ENCODE data around the gene ANKRD44. TPM values are rescaled to one million over a fixed set of nuclear protein-coding genes. Genes with fewer than 3 reads are reported as not detected.
A peak's percentile ranks its signal among the peaks of the same experiment; 100 is the strongest.
"Not testable (repeated sequence)": the region's sequence is repeated elsewhere in the genome, so short reads cannot be mapped to it uniquely, and the experiment has no call there.

Gene ANKRD44
- total RNA-seq, 2 experiments from 2014 or later = 214 to 246 TPM

DNA sequence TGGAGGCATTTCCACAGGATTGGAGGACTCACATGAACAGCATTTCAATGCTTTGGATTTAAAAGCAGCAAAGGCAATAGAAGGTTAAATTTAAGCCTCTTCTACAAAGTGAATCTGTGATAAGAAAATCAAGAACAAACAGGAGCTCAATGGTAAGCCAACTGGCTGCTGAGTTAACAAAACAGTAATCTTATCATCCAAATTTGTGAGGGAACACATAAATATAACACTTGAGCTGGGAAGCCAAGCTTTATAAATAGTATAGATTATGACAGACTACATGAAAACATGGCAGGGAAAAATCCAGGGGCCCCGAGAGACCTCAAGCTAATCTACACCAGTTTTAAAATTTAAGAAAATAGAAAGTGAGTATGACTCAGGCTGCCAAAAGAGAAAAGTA, 275.6 kb downstream of the ANKRD44 start:
- CTCF ChIA-PET = interaction anchor here (0.8 kb wide), 1 partner anchor 10 kb away, joined by 3 read pairs; no protein-coding TSS in a partner anchor
- H3K27ac Mint-ChIP-seq = no peak overlapping the region
- peaks cover 19% of the 10 kb centered on the region for H3K4me1 Mint-ChIP-seq
- POLR2A ChIA-PET = no interaction called here
- H3K27me3 Mint-ChIP-seq = no peaks in the 10 kb centered on the region
- H3K9me3 Mint-ChIP-seq = peaks cover 13% of the 10 kb centered on the region
- no peak for DNase-seq
- peaks cover 81% of the 10 kb centered on the region for H3K36me3 Mint-ChIP-seq (ENCODE audit: low read depth)
- no peak overlapping the region for H3K4me3 Mint-ChIP-seq

DNA sequence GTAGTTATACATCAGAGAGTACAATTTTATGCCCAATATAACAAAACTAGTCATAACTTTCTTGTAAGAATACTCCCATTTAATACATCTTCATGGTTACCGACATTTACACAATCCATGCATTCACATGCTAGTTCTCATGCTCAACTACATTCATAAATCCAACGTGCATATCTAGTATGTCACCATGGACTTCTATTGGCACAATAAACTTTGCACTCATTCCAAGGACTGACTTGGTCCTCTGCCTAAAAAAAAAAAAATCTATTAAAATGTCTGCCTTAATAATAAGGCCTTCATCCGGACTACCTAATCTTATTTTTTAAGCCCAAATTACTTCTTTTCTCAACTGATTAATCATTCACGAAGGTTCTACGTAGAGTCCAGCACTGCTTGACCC, 276.3 kb downstream of the ANKRD44 start:
- peaks cover 84% of the 10 kb centered on the region for H3K36me3 Mint-ChIP-seq (ENCODE audit: low read depth)
- no peak overlapping the region for H3K4me3 Mint-ChIP-seq
- ChIA-PET CTCF (no interaction called here), POLR2A (no interaction called here)
- H3K4me1 Mint-ChIP-seq = peaks cover 19% of the 10 kb centered on the region
- H3K27ac Mint-ChIP-seq = no peak overlapping the region
- no peaks in the 10 kb centered on the region for H3K27me3 Mint-ChIP-seq
- H3K9me3 Mint-ChIP-seq = peaks cover 13% of the 10 kb centered on the region
- no peak for DNase-seq

DNA sequence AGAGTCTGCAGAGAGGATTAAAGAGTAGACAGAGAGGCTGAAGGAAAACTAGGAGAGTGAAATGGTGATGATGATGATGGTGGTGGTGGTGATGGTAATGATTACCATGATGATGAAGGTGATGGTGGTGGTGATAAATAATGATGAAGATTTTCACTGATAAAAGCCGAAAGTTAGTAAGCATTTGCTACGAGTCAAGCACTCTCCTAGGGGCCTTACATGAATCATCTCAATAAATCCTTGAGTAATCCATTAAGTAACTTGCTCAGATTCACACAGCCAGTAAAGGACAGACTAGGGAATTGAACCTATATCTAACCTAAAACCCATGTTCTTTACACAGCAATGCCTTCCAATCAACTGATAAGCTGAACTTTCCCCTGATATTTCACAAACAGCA, 277.4 kb downstream of the ANKRD44 start:
- POLR2A ChIA-PET = no interaction called here
- Mint-ChIP-seq H3K27ac (no peak overlapping the region), H3K4me3 (no peak overlapping the region), H3K4me1 (peaks cover 24% of the 10 kb centered on the region), H3K9me3 (peaks cover 13% of the 10 kb centered on the region), H3K36me3 (ENCODE audit: low read depth) (peaks cover 83% of the 10 kb centered on the region), H3K27me3 (no peaks in the 10 kb centered on the region)
- DNase-seq = no peak
- CTCF ChIA-PET = no interaction called here

DNA sequence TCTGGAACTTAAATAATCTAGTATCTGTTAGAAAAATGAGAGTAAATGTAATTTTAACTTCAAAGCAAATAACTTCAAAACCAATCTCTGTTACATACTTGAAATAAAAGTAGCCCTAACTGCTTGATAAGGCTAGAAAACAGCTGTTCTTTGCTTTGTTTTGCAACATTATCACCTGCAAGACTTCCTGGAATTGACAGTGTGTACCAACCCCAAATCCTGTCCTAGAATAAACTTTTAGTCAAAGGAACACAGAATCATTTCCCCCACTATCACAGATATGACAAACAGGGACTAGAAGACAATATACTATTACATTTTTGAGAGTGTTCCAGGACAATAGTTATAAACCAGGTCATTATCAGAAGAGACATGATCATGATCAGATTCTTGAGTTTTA, 278.8 kb downstream of the ANKRD44 start:
- Mint-ChIP-seq H3K27ac (no peak overlapping the region), H3K4me3 (no peak overlapping the region)
- CTCF ChIA-PET = no interaction called here

DNA sequence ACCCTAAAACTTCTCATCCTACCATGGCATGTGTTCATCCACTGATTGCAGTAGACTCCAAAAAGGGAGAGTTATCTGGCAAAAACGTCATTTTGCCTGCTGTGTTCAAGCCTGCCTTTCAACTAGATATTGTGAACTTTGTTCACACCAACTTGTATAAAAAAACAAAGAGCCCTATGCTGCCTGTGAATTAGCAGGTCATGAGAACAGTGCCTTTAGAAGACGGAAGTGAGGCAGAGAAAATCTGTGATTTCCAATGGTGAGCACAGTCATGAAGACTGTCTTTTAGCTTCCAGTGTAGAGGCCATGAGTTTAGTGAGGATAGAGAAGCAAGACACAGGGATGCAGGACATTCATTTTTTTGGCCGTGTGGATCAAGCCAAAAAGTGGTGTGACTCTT, 280.5 kb downstream of the ANKRD44 start:
- no peak overlapping the region for H3K4me3 Mint-ChIP-seq
- no peak overlapping the region for H3K27ac Mint-ChIP-seq
- ChIA-PET POLR2A (no interaction called here), CTCF (no interaction called here)
- peaks cover 30% of the 10 kb centered on the region for H3K4me1 Mint-ChIP-seq
- DNase-seq = no peak
- no peaks in the 10 kb centered on the region for H3K27me3 Mint-ChIP-seq
- peaks cover 13% of the 10 kb centered on the region for H3K9me3 Mint-ChIP-seq
- H3K36me3 Mint-ChIP-seq (ENCODE audit: low read depth) = peaks cover 75% of the 10 kb centered on the region

More for the DNA sequence above, 278.8 kb downstream of the ANKRD44 start:
- Mint-ChIP-seq H3K36me3 (ENCODE audit: low read depth) (peaks cover 77% of the 10 kb centered on the region), H3K4me1 (peaks cover 22% of the 10 kb centered on the region), H3K27me3 (no peaks in the 10 kb centered on the region), H3K9me3 (peaks cover 13% of the 10 kb centered on the region)
- DNase-seq = no peak
- POLR2A ChIA-PET = no interaction called here

DNA sequence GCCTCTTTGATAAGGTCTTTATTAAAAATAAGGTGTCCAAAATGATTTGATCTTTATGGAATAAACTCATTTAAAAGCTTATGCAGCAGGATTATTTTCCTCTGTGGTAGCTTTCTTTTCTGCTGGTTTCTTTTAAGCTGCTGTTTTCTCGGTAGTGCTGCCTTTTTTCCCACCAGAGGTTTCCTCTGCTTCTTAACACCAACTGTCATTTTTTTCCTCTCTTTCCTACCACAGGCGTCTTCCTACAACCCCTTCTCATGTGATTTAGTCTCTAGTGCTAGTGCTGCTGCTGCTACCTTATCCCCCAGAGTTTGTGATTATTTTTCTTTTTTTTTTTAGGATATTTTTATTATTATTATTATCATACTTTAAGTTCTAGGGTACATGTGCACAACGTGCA, 281.9 kb downstream of the ANKRD44 start:
- no peak overlapping the region for H3K4me3 Mint-ChIP-seq
- peaks cover 74% of the 10 kb centered on the region for H3K36me3 Mint-ChIP-seq (ENCODE audit: low read depth)
- H3K4me1 Mint-ChIP-seq = peaks cover 25% of the 10 kb centered on the region
- ChIA-PET CTCF (interaction anchor here (0.5 to 2.4 kb wide), 4 partner anchors 17 to 156 kb away, joined by 3 to 5 read pairs (median 4); no protein-coding TSS in a partner anchor), POLR2A (interaction anchor here (0.6 to 1.4 kb wide), 2 partner anchors 12 to 320 kb away, joined by 4 to 6 read pairs; no protein-coding TSS in a partner anchor)
- H3K27me3 Mint-ChIP-seq = no peaks in the 10 kb centered on the region
- peak overlapping the region; percentile 27 for H3K27ac Mint-ChIP-seq
- H3K9me3 Mint-ChIP-seq = peaks cover 7% of the 10 kb centered on the region
- no peak for DNase-seq

DNA sequence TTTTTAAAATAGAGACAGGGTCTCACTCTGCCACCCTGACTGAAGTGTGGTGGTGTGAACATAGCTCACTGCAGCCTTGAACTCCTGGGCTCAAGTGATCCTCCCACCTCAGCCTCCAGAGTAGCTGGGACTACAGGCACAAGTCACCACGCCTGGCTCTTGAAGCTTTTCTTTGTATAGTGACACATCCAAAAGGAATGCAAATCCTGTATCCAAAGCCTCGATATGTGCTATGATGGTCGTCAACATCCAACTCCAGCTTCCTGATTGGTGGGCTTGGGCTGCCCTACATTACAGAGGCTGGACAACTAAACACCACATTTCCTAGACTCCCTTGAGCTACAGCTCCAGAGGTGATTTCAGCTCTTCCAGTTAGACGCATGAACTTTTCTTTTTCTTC, 282.4 kb downstream of the ANKRD44 start:
- peaks cover 25% of the 10 kb centered on the region for H3K4me1 Mint-ChIP-seq
- ChIA-PET POLR2A (interaction anchor here (1.4 kb wide), 1 partner anchor 12 kb away, joined by 4 read pairs; no protein-coding TSS in a partner anchor), CTCF (interaction anchor here (0.5 to 2.4 kb wide), 4 partner anchors 16 to 156 kb away, joined by 3 to 5 read pairs (median 4); no protein-coding TSS in a partner anchor)
- H3K4me3 Mint-ChIP-seq = no peak overlapping the region
- H3K27me3 Mint-ChIP-seq = no peaks in the 10 kb centered on the region
- DNase-seq = no peak
- H3K9me3 Mint-ChIP-seq = peaks cover 6% of the 10 kb centered on the region
- peaks cover 74% of the 10 kb centered on the region for H3K36me3 Mint-ChIP-seq (ENCODE audit: low read depth)
- no peak overlapping the region for H3K27ac Mint-ChIP-seq

DNA sequence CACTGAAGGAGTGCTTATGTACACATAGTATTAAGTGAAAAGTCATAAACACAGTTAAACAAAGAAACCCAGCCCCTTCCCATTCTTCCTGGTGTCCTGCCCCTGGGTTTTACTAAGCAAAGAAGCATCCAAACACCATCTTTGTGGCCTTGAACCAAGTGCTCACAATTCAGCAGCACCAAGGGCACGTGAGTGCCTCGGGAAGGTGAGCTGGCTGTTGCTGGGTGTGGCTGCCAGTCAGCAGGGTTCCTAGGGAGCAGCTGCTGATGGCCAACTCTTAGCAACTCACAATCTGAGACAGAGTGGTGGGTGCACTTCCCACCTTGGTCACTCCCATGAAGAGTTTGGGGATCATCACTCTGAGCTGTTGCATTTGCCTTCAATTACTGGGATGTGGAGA, 286.4 kb downstream of the ANKRD44 start:
- ChIA-PET POLR2A (no interaction called here), CTCF (no interaction called here)
- H3K9me3 Mint-ChIP-seq = no peaks in the 10 kb centered on the region
- no peak overlapping the region for H3K27ac Mint-ChIP-seq
- peaks cover 73% of the 10 kb centered on the region for H3K36me3 Mint-ChIP-seq (ENCODE audit: low read depth)
- H3K4me3 Mint-ChIP-seq = no peak overlapping the region
- no peak for DNase-seq
- no peaks in the 10 kb centered on the region for H3K27me3 Mint-ChIP-seq
- H3K4me1 Mint-ChIP-seq = peaks cover 13% of the 10 kb centered on the region

DNA sequence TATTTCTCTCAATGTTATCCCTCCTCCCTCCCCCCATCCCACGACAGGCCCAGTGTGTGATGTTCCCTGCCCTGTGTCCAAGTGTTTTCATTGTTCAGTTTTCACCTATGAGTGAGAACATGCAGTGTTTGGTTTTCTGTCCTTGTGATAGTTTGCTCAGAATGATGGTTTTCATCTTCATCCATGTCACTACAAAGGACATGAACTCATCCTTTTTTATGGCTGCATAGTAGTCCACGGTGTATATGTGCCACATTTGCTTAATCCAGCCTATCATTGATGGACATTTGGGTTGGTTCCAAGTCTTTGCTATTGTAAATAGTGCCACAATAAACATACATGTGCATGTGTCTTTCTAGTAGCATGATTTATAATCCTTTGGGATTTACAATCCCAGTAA, 289.7 kb downstream of the ANKRD44 start:
- CTCF ChIA-PET, POLR2A ChIA-PET, H3K4me3 Mint-ChIP-seq, H3K27me3 Mint-ChIP-seq, H3K4me1 Mint-ChIP-seq, H3K9me3 Mint-ChIP-seq, H3K27ac Mint-ChIP-seq, DNase-seq: not testable (repeated sequence)
- H3K36me3 Mint-ChIP-seq (ENCODE audit: low read depth) = peaks cover 66% of the 10 kb centered on the region

DNA sequence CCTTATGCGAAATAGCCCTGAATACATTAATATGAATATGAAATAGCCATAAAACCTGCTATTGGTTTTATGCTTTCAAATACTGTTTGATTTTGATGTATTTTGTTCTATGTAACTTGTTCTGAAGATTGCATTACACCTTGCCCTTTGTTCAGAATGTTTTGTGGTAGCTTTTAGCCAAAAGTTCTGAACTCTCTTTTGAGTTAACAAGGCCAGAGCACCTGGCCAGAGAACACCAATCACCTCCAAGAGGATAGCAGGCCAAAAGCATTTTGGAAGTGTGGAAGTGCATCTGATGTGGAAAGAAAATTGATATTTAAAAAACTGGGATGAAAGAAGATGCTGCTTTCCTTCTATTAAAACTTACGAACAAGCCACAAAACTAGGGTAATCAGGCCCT, 297.5 kb downstream of the ANKRD44 start:
- Mint-ChIP-seq H3K27ac (no peak overlapping the region), H3K9me3 (no peaks in the 10 kb centered on the region), H3K27me3 (no peaks in the 10 kb centered on the region)

DNA sequence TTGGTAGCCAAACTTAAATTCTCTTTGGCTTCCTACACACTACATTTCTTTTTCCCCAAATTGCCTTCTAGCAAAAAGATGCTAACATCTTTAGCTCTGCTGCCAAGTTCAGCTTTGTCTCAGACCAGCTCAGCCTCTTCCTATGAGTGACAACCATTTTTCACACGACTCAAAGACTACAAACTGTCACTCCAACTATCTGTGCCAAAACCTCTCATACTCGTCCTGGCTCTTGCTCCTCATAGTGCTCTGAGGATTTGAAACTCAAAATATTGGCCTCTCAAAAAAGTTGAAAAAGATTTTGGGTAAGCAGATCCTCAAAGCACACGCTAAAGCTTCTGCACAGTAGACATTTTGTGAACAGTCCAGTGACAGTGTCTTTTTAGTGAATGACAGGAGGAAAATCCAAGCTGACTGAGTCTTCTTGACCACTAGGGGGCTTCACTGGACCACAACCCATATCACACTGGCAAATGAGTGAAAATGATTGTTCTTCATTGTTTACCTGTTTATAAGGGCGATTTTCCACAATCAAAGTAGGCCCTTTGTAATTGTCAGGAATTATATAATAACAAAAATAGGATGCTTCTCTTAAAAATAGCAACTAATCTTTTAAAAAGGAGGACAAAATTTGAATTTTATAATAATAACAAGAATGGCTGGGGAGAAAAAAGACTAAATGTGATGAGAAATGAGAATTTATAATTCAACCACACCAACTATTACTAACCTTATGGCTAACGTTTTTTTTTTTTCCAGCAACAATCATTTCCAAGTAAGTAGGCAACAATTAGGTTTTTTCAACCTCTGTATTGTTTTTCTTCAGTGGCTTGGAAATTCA, 298.6 kb downstream of the ANKRD44 start:
- Mint-ChIP-seq H3K4me3 (no peak overlapping the region), H3K27ac (peak overlapping the region; percentile 3), H3K36me3 (ENCODE audit: low read depth) (peaks cover 68% of the 10 kb centered on the region), H3K27me3 (no peaks in the 10 kb centered on the region), H3K4me1 (peaks cover 4% of the 10 kb centered on the region), H3K9me3 (no peaks in the 10 kb centered on the region)
- POLR2A ChIA-PET = interaction anchor here (0.7 to 1.3 kb wide), 3 partner anchors 9 to 295 kb away, joined by 3 read pairs; no protein-coding TSS in a partner anchor
- DNase-seq = no peak
- CTCF ChIA-PET = interaction anchor here (0.8 to 1.9 kb wide), 8 partner anchors 9 to 316 kb away, joined by 3 to 5 read pairs (median 4); no protein-coding TSS in a partner anchor

More for the DNA sequence above, 297.5 kb downstream of the ANKRD44 start:
- peaks cover 4% of the 10 kb centered on the region for H3K4me1 Mint-ChIP-seq
- no peak for DNase-seq
- CTCF ChIA-PET = interaction anchor here (0.8 to 0.9 kb wide), 2 partner anchors 156 to 178 kb away, joined by 3 to 4 read pairs; no protein-coding TSS in a partner anchor
- no peak overlapping the region for H3K4me3 Mint-ChIP-seq
- H3K36me3 Mint-ChIP-seq (ENCODE audit: low read depth) = peaks cover 65% of the 10 kb centered on the region
- POLR2A ChIA-PET = no interaction called here

DNA sequence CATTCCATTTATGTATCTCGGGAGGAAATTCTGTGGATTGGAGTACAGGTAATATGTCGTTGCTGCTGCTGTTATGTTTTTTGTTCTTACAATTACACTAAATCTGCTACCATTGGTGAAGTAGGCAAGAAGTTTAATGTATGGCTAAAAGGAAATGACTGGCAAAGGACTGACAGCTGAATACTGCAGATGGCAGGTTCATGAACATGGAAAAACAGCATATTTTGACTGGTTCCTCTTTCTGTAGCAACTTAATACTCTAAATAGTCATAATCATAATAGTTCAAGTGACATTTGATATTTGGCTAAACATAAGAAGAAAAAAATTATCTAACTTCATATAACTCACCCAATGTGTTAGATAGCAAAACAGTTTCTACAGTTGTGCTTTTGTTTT, 299.6 kb downstream of the ANKRD44 start:
- H3K4me1 Mint-ChIP-seq = peaks cover 4% of the 10 kb centered on the region
- no peaks in the 10 kb centered on the region for H3K9me3 Mint-ChIP-seq
- H3K36me3 Mint-ChIP-seq (ENCODE audit: low read depth) = peaks cover 73% of the 10 kb centered on the region
- ChIA-PET CTCF (interaction anchor here (0.8 to 1.9 kb wide), 9 partner anchors 8 to 317 kb away, joined by 3 to 5 read pairs (median 3); no protein-coding TSS in a partner anchor), POLR2A (interaction anchor here (0.9 kb wide), 1 partner anchor 83 kb away, joined by 3 read pairs; no protein-coding TSS in a partner anchor)
- H3K27me3 Mint-ChIP-seq = no peaks in the 10 kb centered on the region
- H3K4me3 Mint-ChIP-seq = no peak overlapping the region
- DNase-seq = no peak
- H3K27ac Mint-ChIP-seq = no peak overlapping the region

DNA sequence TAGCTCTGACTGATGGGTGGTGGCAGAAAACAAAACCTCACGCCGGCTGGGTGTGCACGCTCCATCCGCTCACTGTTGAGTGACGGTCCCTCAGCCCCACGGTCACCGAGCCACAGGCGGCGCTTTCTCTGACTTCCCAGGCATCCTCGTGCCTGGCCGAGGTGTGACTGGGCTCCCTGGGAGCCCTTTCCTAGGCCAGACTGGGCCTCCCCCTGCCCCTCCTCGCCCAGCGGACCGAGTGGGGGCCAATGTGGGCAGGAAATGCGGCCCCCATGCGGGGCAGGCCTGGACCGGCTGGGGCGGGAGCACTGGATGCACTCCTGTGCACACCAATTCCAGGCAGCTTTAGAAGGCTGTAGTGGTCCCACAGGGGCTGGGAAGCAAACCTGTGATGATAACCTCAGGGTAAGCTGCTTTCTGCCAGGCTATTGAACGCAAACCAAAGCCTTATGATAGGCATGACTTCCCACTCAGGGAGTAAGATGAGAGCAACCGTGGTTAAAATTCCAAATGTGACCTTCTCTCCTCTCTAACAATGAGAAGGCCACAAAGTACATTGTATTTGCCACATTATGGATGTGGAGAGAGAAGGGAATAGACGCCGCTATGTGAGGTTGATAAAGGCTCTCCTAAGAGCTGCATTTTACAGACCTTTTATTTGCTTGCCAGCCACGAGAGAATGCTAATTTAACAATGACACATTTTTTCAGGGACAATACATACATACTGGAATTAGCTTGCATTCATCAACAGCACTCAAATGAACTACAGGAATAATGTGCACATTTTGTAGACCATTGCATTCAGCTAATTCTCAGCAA, 300.2 kb downstream of the ANKRD44 start:
- Mint-ChIP-seq H3K4me1 (peaks cover 4% of the 10 kb centered on the region), H3K27ac (no peak overlapping the region), H3K4me3 (no peak overlapping the region), H3K27me3 (no peaks in the 10 kb centered on the region), H3K9me3 (no peaks in the 10 kb centered on the region), H3K36me3 (ENCODE audit: low read depth) (peaks cover 72% of the 10 kb centered on the region)
- CTCF ChIA-PET = interaction anchor here (1.0 to 1.6 kb wide), 5 partner anchors 9 to 259 kb away, joined by 3 to 4 read pairs (median 4); no protein-coding TSS in a partner anchor
- DNase-seq = no peak
- POLR2A ChIA-PET = interaction anchor here (0.9 to 1.2 kb wide), 2 partner anchors 83 to 84 kb away, joined by 3 to 4 read pairs; no protein-coding TSS in a partner anchor

Measured in activated CD4-positive, alpha-beta memory T cell treated with anti-CD3 and anti-CD28 coated beads, Interleukin-2, amount 10 ng/mL, durations not matched to agents 7 days and 5 days (primary cell).